ENCODE data around the gene INPP4B. TPM values are rescaled to one million over a fixed set of nuclear protein-coding genes. Genes with fewer than 3 reads are reported as not detected.

INPP4B gene
- total RNA-seq, 2 experiments from 2014 or later: not detected

- Histone ChIP-seq H3K9me2 (ENCODE audit: insufficient read depth, low read length) (no peaks in the 10 kb centered on the region), H3K27ac (ENCODE audit: low read depth, low read length, poor library complexity, severe bottlenecking) (no peak overlapping the region), H2AFZ (ENCODE audit: low read length) (no peak overlapping the region), H3K4me3 (ENCODE audit: low read depth, low read length, poor library complexity, severe bottlenecking) (no peak overlapping the region), H3K4me1 (ENCODE audit: insufficient read depth, low read length, poor library complexity, severe bottlenecking) (no peaks in the 10 kb centered on the region), H4K20me1 (ENCODE audit: insufficient read depth, low read length) (no peaks in the 10 kb centered on the region), H3K79me2 (ENCODE audit: insufficient read depth, low read depth, low read length) (no peaks in the 10 kb centered on the region), H3K36me3 (ENCODE audit: insufficient read depth, low read length) (no peaks in the 10 kb centered on the region), H3K4me2 (ENCODE audit: low read length) (no peak overlapping the region), H3K9me3 (ENCODE audit: low read length) (no peaks in the 10 kb centered on the region)
- POLR2A ChIA-PET: no interaction called here
- CTCF ChIA-PET (ENCODE audit: unreplicated experiment): no interaction called here
- DNase-seq (ENCODE audit: low spot score): no peak
- TF ChIP-seq CTCF (conservative IDR thresholded peaks at IDR 0.05; ENCODE audit: low read length): no peak
- intact Hi-C loops (cut with micrococcal nuclease; ENCODE audit: unreplicated experiment): no loop called here
- no TSS peak for BruUV-seq (replicated peaks)
These were observed 560.9 kb downstream of the INPP4B start for GRCh38 chr4:142285222-142285583.

GRCh38 chr4:142284402-142285221 lies 561.5 kb downstream of the INPP4B start:
- no peaks in the 10 kb centered on the region for H3K36me3 ChIP-seq (ENCODE audit: insufficient read depth, low read length)
- ChIA-PET POLR2A (no interaction called here), CTCF (ENCODE audit: unreplicated experiment) (no interaction called here)
- TF ChIP-seq EZH2phosphoT487 (IDR thresholded peaks at IDR 0.05; ENCODE audit: borderline replicate concordance, low read depth, low read length) (no peak), CTCF (conservative IDR thresholded peaks at IDR 0.05; ENCODE audit: low read length) (no peak)
- no TSS peak for BruUV-seq (replicated peaks)
- no peak overlapping the region for H3K27ac ChIP-seq (ENCODE audit: low read depth, low read length, poor library complexity, severe bottlenecking)
- intact Hi-C loops (cut with micrococcal nuclease; ENCODE audit: unreplicated experiment): no loop called here
- no peak overlapping the region for H3K4me3 ChIP-seq (ENCODE audit: low read depth, low read length, poor library complexity, severe bottlenecking)
- H3K9me2 ChIP-seq (ENCODE audit: insufficient read depth, low read length): no peaks in the 10 kb centered on the region
- no peaks in the 10 kb centered on the region for H3K4me1 ChIP-seq (ENCODE audit: insufficient read depth, low read length, poor library complexity, severe bottlenecking)
- no peak overlapping the region for H3K4me2 ChIP-seq (ENCODE audit: low read length)
- no peaks in the 10 kb centered on the region for H3K9me3 ChIP-seq (ENCODE audit: low read length)
- no peak overlapping the region for H2AFZ ChIP-seq (ENCODE audit: low read length)
- H3K79me2 ChIP-seq (ENCODE audit: insufficient read depth, low read depth, low read length): no peaks in the 10 kb centered on the region
- no peak for DNase-seq (ENCODE audit: low spot score)
- no peaks in the 10 kb centered on the region for H4K20me1 ChIP-seq (ENCODE audit: insufficient read depth, low read length)

GRCh38 chr4:142282870-142283431 lies 563.1 kb downstream of the INPP4B start:
- no peaks in the 10 kb centered on the region for H4K20me1 ChIP-seq (ENCODE audit: insufficient read depth, low read length)
- intact Hi-C loops (cut with micrococcal nuclease; ENCODE audit: unreplicated experiment): no loop called here
- no peak overlapping the region for H3K27ac ChIP-seq (ENCODE audit: low read depth, low read length, poor library complexity, severe bottlenecking)
- no peak overlapping the region for H3K4me2 ChIP-seq (ENCODE audit: low read length)
- no peaks in the 10 kb centered on the region for H3K9me3 ChIP-seq (ENCODE audit: low read length)
- no peaks in the 10 kb centered on the region for H3K79me2 ChIP-seq (ENCODE audit: insufficient read depth, low read depth, low read length)
- no TSS peak for BruUV-seq (replicated peaks)
- H3K9me2 ChIP-seq (ENCODE audit: insufficient read depth, low read length): no peaks in the 10 kb centered on the region
- H3K36me3 ChIP-seq (ENCODE audit: insufficient read depth, low read length): no peaks in the 10 kb centered on the region
- H2AFZ ChIP-seq (ENCODE audit: low read length): no peak overlapping the region
- H3K4me3 ChIP-seq (ENCODE audit: low read depth, low read length, poor library complexity, severe bottlenecking): no peak overlapping the region
- DNase-seq (ENCODE audit: low spot score): peak; percentile 4
- H3K4me1 ChIP-seq (ENCODE audit: insufficient read depth, low read length, poor library complexity, severe bottlenecking): no peaks in the 10 kb centered on the region
- CTCF ChIA-PET (ENCODE audit: unreplicated experiment): no interaction called here
- POLR2A ChIA-PET: interaction anchor here (0.8 to 1.0 kb wide), 2 partner anchors 11 to 23 kb away, joined by 3 to 4 read pairs; no protein-coding TSS in a partner anchor
- no peak for TF ChIP-seq EZH2phosphoT487 (IDR thresholded peaks at IDR 0.05; ENCODE audit: borderline replicate concordance, low read depth, low read length)
- peak; percentile 70 for TF ChIP-seq CTCF (conservative IDR thresholded peaks at IDR 0.05; ENCODE audit: low read length)
